ENCODE data around the gene PRDM5.

DNA sequence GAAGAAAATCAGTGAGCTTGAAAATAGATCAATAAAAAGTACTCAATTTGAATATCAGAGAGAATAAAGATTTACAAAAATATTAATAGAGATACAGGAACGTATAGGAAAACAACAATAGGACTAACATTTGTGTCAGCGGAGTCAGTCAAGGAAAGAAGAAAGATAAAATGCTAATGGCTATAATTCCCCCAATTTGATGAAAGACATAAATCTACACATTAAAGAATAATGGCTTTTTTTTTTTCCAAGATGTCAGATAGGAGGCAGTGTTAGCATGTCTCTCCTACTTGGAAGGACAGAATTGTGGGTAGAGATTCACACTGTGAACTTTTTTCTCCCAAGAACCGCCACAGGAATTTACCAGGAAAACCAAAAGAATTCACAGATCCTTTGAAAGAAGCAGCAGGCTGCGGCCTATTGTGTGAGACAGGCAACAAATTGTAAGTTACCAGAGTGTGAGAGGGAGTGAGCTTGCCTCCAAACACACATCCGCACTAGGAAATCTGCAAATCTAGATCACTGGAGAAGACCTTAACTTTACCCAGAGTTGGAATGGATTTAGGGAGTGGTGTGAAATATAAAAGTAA lies 249.9 kb downstream of the PRDM5 start:
- no peak for TF ChIP-seq CTCF (IDR thresholded peaks at IDR 0.05; ENCODE audit: extremely low read depth in 1 of 2, insufficient read depth in 1 of 2, low read depth in 1 of 2, low read length in 2 of 2)
- no peak for TF ChIP-seq MYC (IDR thresholded peaks at IDR 0.05; ENCODE audit: low read depth, low read length)
- TF ChIP-seq JUN (IDR thresholded peaks at IDR 0.05; ENCODE audit: borderline replicate concordance, insufficient read depth, insufficient read length, low read depth) = no peak
- no peak for TF ChIP-seq POLR2A (IDR thresholded peaks at IDR 0.05; ENCODE audit: low read depth, low read length)
- TF ChIP-seq POLR2AphosphoS5 (IDR thresholded peaks at IDR 0.05; ENCODE audit: insufficient read depth, low read depth, low read length) = no peak
- TF ChIP-seq EZH2 (IDR thresholded peaks at IDR 0.05; ENCODE audit: borderline replicate concordance, low read depth, low read length, severe bottlenecking) = no peak
- TF ChIP-seq, protein P1, sequence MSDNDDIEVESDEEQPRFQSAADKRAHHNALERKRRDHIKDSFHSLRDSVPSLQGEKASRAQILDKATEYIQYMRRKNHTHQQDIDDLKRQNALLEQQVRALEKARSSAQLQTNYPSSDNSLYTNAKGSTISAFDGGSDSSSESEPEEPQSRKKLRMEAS (IDR thresholded peaks at IDR 0.05; ENCODE audit: insufficient read depth, insufficient read length) = no peak

All from endothelial cell of umbilical vein (primary cell).